Bronchial epithelial cell (primary cell): Measurements from ENCODE around the gene SPATA20. TPM values are rescaled to one million over a fixed set of nuclear protein-coding genes. Genes with fewer than 3 reads are reported as not detected.

Source experiments
- DNase-seq: peaks from one replicate; pipeline ENCODE4 v3.0.0-alpha.2; 2010; ENCODE audit warnings: low read depth
- FAIRE-seq: peaks from 2 replicates; lab custom pipeline; 2011; peaks lifted over from hg19 to GRCh38; lab: Jason Lieb, UNC
- H3K27me3 ChIP-seq: 2 replicates; pipeline ENCODE4 v1.5.1; 2011; ENCODE audit warnings: low read length; ENCODE audit not compliant: control insufficient read depth, insufficient read depth
- H3K36me3 ChIP-seq: 2 replicates; pipeline ENCODE4 v1.5.1; 2011; ENCODE audit warnings: low read length; ENCODE audit not compliant: control insufficient read depth, insufficient read depth
- H3K4me3 ChIP-seq: 2 replicates; pipeline ENCODE4 v1.5.1; 2011; ENCODE audit warnings: mild to moderate bottlenecking, low read depth, low read length, control low read depth
- CTCF ChIP-seq: IDR thresholded peaks from 2 replicates; pipeline ENCODE4 v1.5.1; 2011; ENCODE audit warnings: mild to moderate bottlenecking, moderate library complexity, low read length, control low read depth, inconsistent platforms; ENCODE audit not compliant: insufficient read depth, severe bottlenecking
- total RNA-seq: library from RNA; depleted of rRNA; stranded (reverse); fragments of >200 nt; gene quantifications from 2 replicates; pipeline ENCODE4 v1.2.1, GENCODE V29; 2014

SPATA20 gene
- total RNA-seq, 1 donor from 2014 or later, result 25.0 TPM

- no peaks in the 10 kb centered on the region for H3K27me3 ChIP-seq
- FAIRE-seq, result no peak
- no peak for TF ChIP-seq CTCF
- peaks cover 22% of the 10 kb centered on the region for H3K36me3 ChIP-seq
- peak overlapping the region; percentile 70 for H3K4me3 ChIP-seq
- DNase-seq, result no peak
Observed at GRCh38 chr17:50534979-50535326, 12.0 kb upstream of the SPATA20 start.

GRCh38 chr17:50535407-50535806 is 11.6 kb upstream of the SPATA20 start:
- peaks cover 24% of the 10 kb centered on the region for H3K36me3 ChIP-seq
- H3K4me3 ChIP-seq, result peak overlapping the region; percentile 70
- no peaks in the 10 kb centered on the region for H3K27me3 ChIP-seq
- DNase-seq (no peak), FAIRE-seq (no peak)
- no peak for TF ChIP-seq CTCF

- no peak for FAIRE-seq
- no peak for DNase-seq
- Histone ChIP-seq H3K4me3 (no peak overlapping the region), H3K27me3 (no peaks in the 10 kb centered on the region), H3K36me3 (peaks cover 27% of the 10 kb centered on the region)
- no peak for TF ChIP-seq CTCF
Observed at GRCh38 chr17:50536683-50537646, 10.0 kb upstream of the SPATA20 start.

- Histone ChIP-seq H3K36me3 (peaks cover 27% of the 10 kb centered on the region), H3K27me3 (no peaks in the 10 kb centered on the region), H3K4me3 (no peak overlapping the region)
- DNase-seq (no peak), FAIRE-seq (no peak)
- TF ChIP-seq CTCF, result no peak
Observed at GRCh38 chr17:50537721-50538548, 9.0 kb upstream of the SPATA20 start.

GRCh38 chr17:50538549-50539410 is 8.2 kb upstream of the SPATA20 start:
- no peaks in the 10 kb centered on the region for H3K27me3 ChIP-seq
- DNase-seq, result no peak
- H3K4me3 ChIP-seq, result no peak overlapping the region
- FAIRE-seq, result no peak
- TF ChIP-seq CTCF, result no peak
- H3K36me3 ChIP-seq, result peaks cover 27% of the 10 kb centered on the region
